Activated naive CD4-positive, alpha-beta T cell treated with anti-CD3 and anti-CD28 coated beads, Interleukin-2, amount 10 ng/mL, durations not matched to agents 7 days and 5 days (primary cell): ENCODE results near the gene TBC1D17.
A peak's percentile ranks its signal among the peaks of the same experiment; 100 is the strongest.

Experiments used
- CTCF ChIA-PET: fragments of 350-600 bp; sonication (Branson Sonifier 250); formaldehyde crosslinking; loops from one replicate; lab custom pipeline; 2021; ENCODE audit warnings: antibody characterized with exemption; lab: Charles Lee
- DNase-seq: peaks from one replicate; pipeline ENCODE4 v3.0.0-alpha.2; 2020
- H3K27ac Mint-ChIP-seq: one replicate; pipeline ENCODE4 v1.8.0; 2021; ENCODE audit warnings: mild to moderate bottlenecking, moderate library complexity, mixed read lengths
- H3K27me3 Mint-ChIP-seq: one replicate; pipeline ENCODE4 v1.8.0; 2021; ENCODE audit warnings: mild to moderate bottlenecking, mixed read lengths
- H3K36me3 Mint-ChIP-seq: one replicate; pipeline ENCODE4 v1.8.0; 2021; ENCODE audit warnings: mixed read lengths
- H3K4me1 Mint-ChIP-seq: one replicate; pipeline ENCODE4 v1.8.0; 2021; ENCODE audit warnings: mixed read lengths
- H3K4me3 Mint-ChIP-seq: one replicate; pipeline ENCODE4 v1.8.0; 2021; ENCODE audit warnings: mild to moderate bottlenecking, moderate library complexity, mixed read lengths
- H3K9me3 Mint-ChIP-seq: one replicate; pipeline ENCODE4 v1.8.0; 2021; ENCODE audit warnings: mixed read lengths

Gene TBC1D17

DNA sequence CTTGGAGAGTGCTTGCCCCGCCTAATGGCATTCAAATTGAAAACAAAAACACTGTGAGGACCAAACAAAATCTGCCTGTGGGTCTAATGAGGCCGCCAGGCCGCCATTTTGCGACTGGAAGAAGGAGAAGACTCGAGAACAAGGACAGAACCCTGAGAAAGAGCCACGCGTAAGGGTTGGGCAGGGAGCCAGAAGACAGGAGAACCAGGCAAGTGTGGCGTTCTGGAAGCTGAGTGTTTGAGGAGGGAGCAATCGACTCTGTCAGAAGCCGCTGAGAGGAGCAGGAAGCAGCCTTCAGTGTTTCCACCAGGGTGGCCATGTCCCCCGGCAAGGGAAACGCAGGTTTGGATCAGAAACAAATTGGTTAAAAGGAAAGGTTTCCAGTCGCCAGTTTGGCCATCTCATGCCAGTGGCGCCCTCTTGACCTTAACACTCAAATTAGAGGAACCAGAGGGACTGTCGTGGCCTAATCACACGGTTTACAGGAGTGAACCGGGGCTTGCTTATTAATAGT is 36.7 kb upstream of the TBC1D17 start:
- Mint-ChIP-seq H3K4me1 (no peaks in the 10 kb centered on the region), H3K27me3 (peaks cover 2% of the 10 kb centered on the region), H3K27ac (no peak overlapping the region), H3K4me3 (no peak overlapping the region), H3K9me3 (no peaks in the 10 kb centered on the region), H3K36me3 (peaks cover 26% of the 10 kb centered on the region)
- CTCF ChIA-PET: no interaction called here
- no peak for DNase-seq

DNA sequence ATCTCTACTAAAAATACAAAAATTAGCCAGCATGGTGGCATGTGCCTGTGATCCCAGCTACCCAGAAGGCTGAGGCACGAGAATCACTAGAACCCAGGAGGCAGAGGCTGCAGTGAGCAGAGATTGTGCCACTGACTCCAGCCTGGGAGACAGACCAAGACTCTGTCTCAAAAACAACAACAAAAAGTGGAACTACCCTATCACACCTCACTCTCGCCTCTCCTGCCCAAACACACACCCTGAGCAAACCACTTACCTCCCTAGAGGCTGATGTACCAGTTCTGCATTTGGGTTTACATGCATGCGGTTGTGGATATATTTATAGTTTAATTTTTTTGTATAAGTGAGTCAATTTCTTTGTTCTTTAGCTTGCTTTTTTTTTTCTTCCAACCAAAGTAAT is 34.2 kb upstream of the TBC1D17 start:
- Mint-ChIP-seq H3K4me1 (peaks cover 9% of the 10 kb centered on the region), H3K4me3 (no peak overlapping the region), H3K27me3 (peaks cover 4% of the 10 kb centered on the region), H3K27ac (no peak overlapping the region), H3K9me3 (no peaks in the 10 kb centered on the region), H3K36me3 (peaks cover 17% of the 10 kb centered on the region)
- CTCF ChIA-PET: no interaction called here
- DNase-seq: no peak

DNA sequence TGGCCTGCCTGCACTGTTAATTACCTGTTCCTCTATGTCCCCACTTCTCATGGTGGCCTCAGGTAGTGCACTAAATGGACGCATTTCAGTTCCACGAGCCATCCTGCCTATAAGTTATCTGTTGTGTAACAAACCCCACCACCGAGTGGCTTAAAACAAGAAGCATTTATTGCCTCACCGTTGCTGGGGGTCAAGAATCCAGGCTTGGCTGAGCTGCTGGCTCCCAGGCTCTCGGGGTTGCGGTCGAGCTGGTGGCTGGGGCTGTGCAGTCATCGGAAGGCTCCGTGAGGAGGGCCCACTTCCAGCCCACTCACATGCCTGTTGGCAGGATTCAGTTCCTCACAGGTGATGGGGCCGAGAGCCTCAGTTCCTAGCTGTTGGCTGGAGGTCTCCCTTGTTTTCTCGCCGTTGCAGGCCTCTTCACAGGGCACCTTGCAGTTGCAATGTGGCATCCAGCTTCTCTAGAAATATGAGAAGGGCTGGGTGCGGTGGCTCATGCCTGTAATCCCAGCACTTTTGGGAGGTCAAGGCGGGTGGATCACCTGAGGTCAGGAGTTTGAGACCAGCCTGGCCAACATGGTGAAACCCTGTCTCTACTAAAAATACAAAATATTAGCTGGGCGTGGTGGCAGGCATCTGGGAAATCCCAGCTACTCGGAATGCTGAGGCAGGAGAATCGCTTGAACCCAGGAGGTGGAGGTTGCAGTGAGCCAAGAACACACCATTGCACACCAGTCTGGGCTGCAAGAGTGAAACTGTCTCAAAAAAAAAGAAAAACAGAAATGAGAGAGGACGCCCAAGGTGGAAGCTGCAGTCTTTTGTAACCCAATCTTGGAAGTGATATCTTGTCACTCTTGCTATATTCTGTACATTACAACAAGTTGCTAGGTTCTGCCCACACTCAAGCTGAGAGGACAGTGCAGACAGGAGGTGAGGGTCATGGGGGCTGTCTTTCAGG is 33.1 kb upstream of the TBC1D17 start:
- Mint-ChIP-seq H3K9me3 (peaks cover 3% of the 10 kb centered on the region), H3K27ac (no peak overlapping the region), H3K27me3 (peaks cover 4% of the 10 kb centered on the region), H3K4me1 (peaks cover 20% of the 10 kb centered on the region), H3K36me3 (peaks cover 11% of the 10 kb centered on the region), H3K4me3 (no peak overlapping the region)
- no peak for DNase-seq
- CTCF ChIA-PET: interaction anchor here (0.7 kb wide), 1 partner anchor 49 kb away, joined by 3 read pairs; no protein-coding TSS in a partner anchor

DNA sequence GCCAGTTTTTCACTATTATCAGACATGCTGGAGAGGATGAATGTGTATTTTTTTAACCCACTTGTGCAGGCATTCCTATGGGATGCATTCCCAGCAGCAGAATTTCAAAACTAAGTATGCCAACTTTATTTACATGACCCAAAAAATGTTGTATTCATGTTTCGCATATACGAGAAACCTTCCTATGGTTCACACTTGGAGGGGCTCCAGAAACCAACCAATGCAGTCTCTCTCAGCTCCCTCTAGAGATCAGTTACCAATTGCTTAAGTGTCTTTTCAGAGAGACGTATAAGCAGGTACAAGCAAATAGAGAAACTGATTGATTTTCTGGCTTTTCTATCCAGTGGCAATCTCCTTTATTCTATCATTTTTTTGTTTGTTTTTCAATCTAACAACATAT is 32.1 kb upstream of the TBC1D17 start:
- peaks cover 3% of the 10 kb centered on the region for H3K9me3 Mint-ChIP-seq
- H3K27me3 Mint-ChIP-seq: peaks cover 4% of the 10 kb centered on the region
- no peak overlapping the region for H3K4me3 Mint-ChIP-seq
- H3K4me1 Mint-ChIP-seq: peaks cover 27% of the 10 kb centered on the region
- no peak for DNase-seq
- no peak overlapping the region for H3K27ac Mint-ChIP-seq
- CTCF ChIA-PET: interaction anchor here (0.7 kb wide), 1 partner anchor 48 kb away, joined by 3 read pairs; no protein-coding TSS in a partner anchor
- H3K36me3 Mint-ChIP-seq: peaks cover 8% of the 10 kb centered on the region

DNA sequence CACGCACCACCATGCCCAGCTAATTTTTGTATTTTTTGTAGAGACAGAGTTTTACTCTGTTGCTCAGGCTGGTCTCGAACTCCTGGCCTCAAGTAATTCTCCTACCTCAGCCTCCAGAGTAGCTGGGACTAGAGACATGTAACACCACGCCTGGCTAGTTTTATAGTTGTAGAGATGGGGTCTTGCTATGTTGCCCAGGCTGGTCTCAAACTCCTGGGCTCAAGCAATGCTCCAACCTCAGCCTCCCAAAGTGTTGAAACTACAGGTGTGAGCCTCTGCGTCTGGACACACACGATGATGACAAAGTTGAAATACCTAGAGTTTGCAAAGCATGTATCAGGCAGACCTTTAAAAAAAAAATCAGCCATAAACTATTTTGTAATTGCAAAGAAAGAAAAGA is 31.1 kb upstream of the TBC1D17 start:
- no peak for DNase-seq
- H3K27me3 Mint-ChIP-seq: peaks cover 4% of the 10 kb centered on the region
- no peak overlapping the region for H3K27ac Mint-ChIP-seq
- CTCF ChIA-PET: no interaction called here
- H3K4me3 Mint-ChIP-seq: no peak overlapping the region
- H3K9me3 Mint-ChIP-seq: peaks cover 3% of the 10 kb centered on the region
- peaks cover 4% of the 10 kb centered on the region for H3K36me3 Mint-ChIP-seq
- peaks cover 27% of the 10 kb centered on the region for H3K4me1 Mint-ChIP-seq

DNA sequence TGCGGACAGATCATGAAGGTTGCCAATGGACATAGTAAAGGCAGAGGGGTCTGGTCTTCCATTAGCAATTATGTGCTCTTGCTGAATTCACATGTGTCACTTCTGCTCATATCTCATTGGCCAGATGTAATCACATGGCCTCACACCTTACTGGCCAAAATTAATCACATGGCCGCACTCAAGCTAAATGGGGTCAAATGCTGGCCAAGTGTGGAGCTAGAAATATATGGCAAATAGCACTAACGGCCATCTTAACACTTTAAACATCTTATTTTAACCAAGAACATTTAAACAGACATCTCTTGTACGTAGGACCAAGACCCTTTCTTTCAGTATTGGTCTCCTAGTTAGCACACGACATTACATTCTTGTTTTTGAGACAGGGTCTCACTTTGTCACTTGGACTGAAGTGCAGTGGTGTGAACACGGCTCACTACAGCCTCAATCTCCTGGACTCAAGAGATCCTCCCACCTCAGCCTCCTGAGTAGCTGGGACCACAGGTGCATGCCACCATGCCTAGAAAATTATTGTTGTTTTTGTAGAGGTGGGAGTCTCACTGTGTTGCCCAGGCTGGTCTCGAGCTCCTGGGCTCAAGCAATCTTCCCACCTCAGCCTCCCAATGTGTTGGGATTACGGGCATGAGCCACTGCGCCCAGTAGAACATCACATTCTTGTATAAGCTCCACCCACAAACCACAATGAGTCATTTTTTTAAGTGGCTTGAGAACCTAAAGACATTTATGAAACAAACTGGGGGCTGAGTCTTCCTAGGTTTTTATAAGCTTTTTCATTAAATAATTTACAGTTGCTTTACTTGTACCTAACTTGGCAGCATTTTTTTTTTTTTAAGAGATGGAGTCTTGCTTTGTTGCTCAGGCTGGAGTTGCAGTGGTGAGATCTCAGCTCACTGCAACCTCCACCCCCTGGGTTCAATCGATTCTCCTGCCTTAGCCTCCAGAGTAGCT is 29.5 kb upstream of the TBC1D17 start:
- H3K4me3 Mint-ChIP-seq: peak overlapping the region; percentile 60

DNA sequence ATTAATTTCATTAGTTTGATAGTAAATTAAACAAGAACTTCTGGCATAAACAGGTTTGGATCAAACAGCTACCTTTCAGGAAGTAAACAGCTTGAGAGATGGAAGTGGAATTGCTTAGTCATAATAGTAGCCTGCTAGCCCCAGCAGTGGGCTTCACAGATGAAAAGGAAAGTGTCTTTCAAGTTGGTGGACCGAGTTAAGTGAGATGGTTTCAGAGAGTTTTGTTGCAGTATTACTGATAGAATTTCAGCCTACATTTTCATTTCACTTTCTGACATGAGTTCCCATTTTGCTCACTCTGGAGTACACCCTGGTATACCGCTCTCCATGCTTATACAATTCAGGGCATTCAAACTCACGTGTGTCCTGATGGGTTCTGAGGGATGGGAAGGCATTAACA is 28.6 kb upstream of the TBC1D17 start:
- peaks cover 3% of the 10 kb centered on the region for H3K9me3 Mint-ChIP-seq
- CTCF ChIA-PET: interaction anchor here (1.2 kb wide), 1 partner anchor 131 kb away, joined by 3 read pairs; no protein-coding TSS in a partner anchor
- H3K27ac Mint-ChIP-seq: peak overlapping the region; percentile 77
- DNase-seq: no peak
- H3K4me3 Mint-ChIP-seq: peak overlapping the region; percentile 60
- peaks cover 40% of the 10 kb centered on the region for H3K4me1 Mint-ChIP-seq
- peaks cover 22% of the 10 kb centered on the region for H3K27me3 Mint-ChIP-seq
- H3K36me3 Mint-ChIP-seq: peaks cover 11% of the 10 kb centered on the region

More for the DNA sequence above, 29.5 kb upstream of the TBC1D17 start:
- Mint-ChIP-seq H3K27me3 (peaks cover 17% of the 10 kb centered on the region), H3K27ac (peak overlapping the region; percentile 0), H3K4me1 (peaks cover 38% of the 10 kb centered on the region), H3K9me3 (peaks cover 3% of the 10 kb centered on the region), H3K36me3 (peaks cover 10% of the 10 kb centered on the region)
- CTCF ChIA-PET: interaction anchor here (1.2 kb wide), 2 partner anchors 71 to 130 kb away, joined by 3 to 4 read pairs; no protein-coding TSS in a partner anchor
- peak; percentile 38 for DNase-seq

DNA sequence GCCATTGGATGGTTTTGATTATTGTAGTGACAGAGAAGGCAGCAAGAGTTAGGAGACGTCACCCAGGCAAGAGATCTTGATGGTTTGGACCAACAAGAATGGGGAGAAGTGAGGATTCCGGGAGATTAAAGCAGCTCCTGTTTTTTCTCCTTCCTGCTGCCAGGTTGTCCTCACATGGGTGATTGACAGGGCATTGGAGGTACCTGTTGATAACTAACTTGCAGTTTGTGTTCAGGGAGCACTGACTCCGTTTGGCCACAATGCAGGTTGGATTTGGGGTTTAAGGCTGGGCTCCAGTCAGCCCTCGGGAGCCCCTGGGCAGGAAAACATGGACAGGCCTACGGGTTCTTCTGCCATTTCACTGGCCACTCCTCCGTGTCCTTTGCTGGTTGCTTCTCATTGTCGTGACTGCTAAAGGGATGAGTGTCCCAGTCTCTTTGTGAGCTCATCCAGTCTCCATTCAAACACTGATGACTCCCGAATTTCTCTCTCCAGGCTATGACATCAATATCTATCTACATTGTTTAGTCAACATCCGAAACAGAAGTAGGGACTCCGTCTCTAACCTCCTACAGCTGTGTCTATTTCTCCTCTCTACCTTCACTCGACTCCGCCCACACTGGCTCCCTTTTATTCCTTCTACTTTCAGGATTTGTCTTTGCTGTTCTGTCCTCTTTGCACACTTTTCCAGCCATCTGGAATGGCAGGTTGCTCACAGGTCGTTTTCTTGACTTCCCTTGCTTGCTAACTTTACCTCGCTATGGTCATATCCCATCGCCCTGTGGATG is 27.9 kb upstream of the TBC1D17 start:
- CTCF ChIA-PET: interaction anchor here (0.9 to 1.4 kb wide), 3 partner anchors 14 to 132 kb away, joined by 3 read pairs; no protein-coding TSS in a partner anchor
- peaks cover 40% of the 10 kb centered on the region for H3K4me1 Mint-ChIP-seq
- peaks cover 11% of the 10 kb centered on the region for H3K36me3 Mint-ChIP-seq
- H3K4me3 Mint-ChIP-seq: peak overlapping the region; percentile 90
- H3K27me3 Mint-ChIP-seq: peaks cover 22% of the 10 kb centered on the region
- no peak for DNase-seq
- peak overlapping the region; percentile 77 for H3K27ac Mint-ChIP-seq
- H3K9me3 Mint-ChIP-seq: peaks cover 3% of the 10 kb centered on the region

DNA sequence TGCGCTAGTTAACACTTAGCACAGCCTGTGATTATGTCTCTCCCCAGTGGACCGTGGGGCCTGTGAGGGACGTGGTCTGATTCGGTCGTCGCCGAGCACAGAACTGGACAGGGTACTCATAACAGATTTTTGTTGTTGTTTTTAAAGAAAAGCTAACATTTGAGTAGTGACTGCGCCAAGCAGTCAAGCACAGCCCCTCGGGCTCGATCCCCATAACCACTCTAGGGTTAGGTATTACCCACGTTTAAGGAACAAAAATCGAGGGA is 27.3 kb upstream of the TBC1D17 start:
- H3K4me3 Mint-ChIP-seq: peak overlapping the region; percentile 90
- peaks cover 22% of the 10 kb centered on the region for H3K27me3 Mint-ChIP-seq
- CTCF ChIA-PET: interaction anchor here (0.9 to 1.4 kb wide), 3 partner anchors 14 to 133 kb away, joined by 3 read pairs; no protein-coding TSS in a partner anchor
- peaks cover 11% of the 10 kb centered on the region for H3K36me3 Mint-ChIP-seq
- no peak for DNase-seq
- H3K4me1 Mint-ChIP-seq: peaks cover 40% of the 10 kb centered on the region
- H3K9me3 Mint-ChIP-seq: peaks cover 3% of the 10 kb centered on the region
- H3K27ac Mint-ChIP-seq: peak overlapping the region; percentile 98

DNA sequence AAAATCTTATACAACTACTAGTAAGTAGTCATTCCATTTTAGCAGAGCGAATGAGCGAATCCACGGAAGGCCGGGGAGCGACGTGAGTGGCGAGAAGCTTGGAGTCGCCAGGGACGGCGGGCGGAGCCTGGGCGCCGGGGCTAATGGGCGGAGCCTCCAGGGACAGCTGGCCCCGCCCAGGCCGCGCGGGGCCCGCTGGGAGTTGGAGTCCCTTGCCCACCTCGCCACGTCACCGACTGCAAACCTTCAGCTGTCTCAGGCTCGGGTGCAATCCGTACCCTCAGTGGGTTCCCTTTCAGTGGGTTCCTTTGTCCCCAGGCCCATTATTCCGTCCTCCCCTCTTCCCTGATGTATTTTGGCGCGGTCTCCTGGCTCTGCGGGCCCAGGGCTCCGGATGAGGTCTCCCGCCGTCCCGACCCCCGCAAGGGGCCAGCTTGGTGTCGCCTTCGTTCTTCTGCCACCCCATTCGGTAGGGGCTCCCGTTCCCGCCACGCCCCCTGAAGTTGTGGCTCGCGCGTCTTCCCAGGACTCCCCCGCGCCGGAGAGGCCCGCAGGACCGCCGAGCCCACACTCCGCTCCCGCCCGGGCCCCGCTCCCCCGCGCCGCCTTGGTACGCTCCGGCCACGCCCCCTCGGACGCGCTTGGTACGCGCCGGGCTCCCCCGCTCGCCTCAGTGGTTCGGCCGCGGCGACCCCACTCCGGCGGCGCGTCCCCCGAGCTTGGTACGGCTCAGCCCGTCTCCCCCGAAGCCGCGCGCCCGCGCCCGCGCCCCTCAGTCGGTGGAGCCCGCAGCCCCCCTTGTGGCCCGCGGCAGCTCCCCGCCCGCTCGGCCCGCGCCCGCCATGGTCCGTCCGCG is 26.8 kb upstream of the TBC1D17 start, which contains the start of gene PTOV1:
Gene PTOV1, plus strand, starts transcription at position 673 of the 856 bp plus-strand sequence.
- Mint-ChIP-seq H3K4me3 (peak within 1 kb of the TSS; percentile 90), H3K27me3 (peaks cover 21% of the 10 kb centered on the region), H3K27ac (peak within 1 kb of the TSS; percentile 98), H3K9me3 (peaks cover 3% of the 10 kb centered on the region), H3K4me1 (peaks cover 40% of the 10 kb centered on the region), H3K36me3 (peaks cover 16% of the 10 kb centered on the region)
- DNase-seq: peak; percentile 91
- CTCF ChIA-PET: interaction anchor here (0.9 to 1.4 kb wide), 3 partner anchors 13 to 134 kb away, joined by 3 read pairs; no protein-coding TSS in a partner anchor

DNA sequence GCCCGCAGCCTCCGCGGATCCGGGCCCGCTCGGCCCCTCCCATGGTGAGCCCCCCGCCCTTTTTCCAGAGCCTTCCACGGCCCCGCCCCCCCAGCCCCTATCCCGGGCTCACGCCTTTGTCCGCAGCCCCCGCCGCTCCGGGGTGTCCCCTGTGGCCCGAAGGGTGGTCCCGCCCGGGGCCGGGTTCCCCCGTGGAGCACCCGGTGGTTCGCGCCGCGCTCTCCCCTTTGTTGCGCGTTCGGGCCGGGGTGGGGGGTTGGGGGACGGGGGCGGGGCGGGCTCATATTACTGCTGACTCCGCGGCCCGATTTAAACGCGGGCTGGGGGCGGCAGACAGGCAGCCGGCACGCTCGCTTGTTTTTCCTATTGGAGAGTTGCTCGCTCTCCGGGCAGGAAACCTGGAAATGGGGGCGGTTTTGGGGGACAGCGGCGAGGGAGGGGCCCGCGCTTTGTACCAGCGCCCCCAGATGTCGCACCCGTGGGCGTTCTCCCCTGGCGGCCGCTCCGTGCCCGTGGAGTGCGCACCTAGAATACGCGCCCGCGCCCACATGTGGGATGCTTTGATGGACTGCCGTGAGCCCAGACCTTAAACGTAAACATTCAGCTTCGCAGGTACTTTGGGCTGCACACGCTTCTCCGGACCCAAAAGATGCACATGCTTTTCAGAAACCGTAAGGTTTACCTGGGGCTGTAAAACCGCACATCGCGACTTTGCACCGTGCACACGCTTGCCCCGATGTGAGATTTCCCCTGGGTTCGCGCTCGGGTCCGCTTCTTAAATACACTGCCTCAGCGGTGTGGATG is 25.8 kb upstream of the TBC1D17 start:
- CTCF ChIA-PET: interaction anchor here (1.0 kb wide), 1 partner anchor 9 kb away, joined by 3 read pairs; no protein-coding TSS in a partner anchor
- DNase-seq: peak; percentile 58
- Mint-ChIP-seq H3K36me3 (peaks cover 17% of the 10 kb centered on the region), H3K4me3 (peak overlapping the region; percentile 81), H3K27ac (peak overlapping the region; percentile 84), H3K27me3 (peaks cover 18% of the 10 kb centered on the region), H3K4me1 (peaks cover 40% of the 10 kb centered on the region), H3K9me3 (peaks cover 3% of the 10 kb centered on the region)
